Pancreas (tissue), 10 donors: ENCODE measurements around the gene SLC7A6. TPM values are rescaled to one million over a fixed set of nuclear protein-coding genes. Genes with fewer than 3 reads are reported as not detected.

Experiments
- ATAC-seq, 4 donors: fragments of 200-7000 bp; cut with Tn5 transposase; one replicate each; pipeline versions ENCODE4 v1.8.0 to v1.9.1; 2020; ENCODE audit warnings: mild to moderate bottlenecking in 4 of 4, moderate library complexity in 4 of 4
- DNase-seq, 6 donors: peaks; one replicate each; pipeline ENCODE4 v3.0.0-alpha.2; 2020
- FAIRE-seq: peaks from 2 replicates; lab custom pipeline; 2012; peaks lifted over from hg19 to GRCh38; lab: Jason Lieb, UNC
- H3K27ac ChIP-seq, 4 donors: fragments of 200-600 bp; sonication (generic); 1 replicate in 3 of 4; 2 replicates in 1 of 4; pipeline versions ENCODE4 v1.5.0 to v1.8.0; 2020
- H3K27me3 ChIP-seq, 4 donors: fragments of 200-600 bp; one replicate each; pipeline ENCODE4 v1.8.0; 2021
- H3K36me3 ChIP-seq, 3 donors: fragments of 200-600 bp; sonication (generic) in 1 of 3; one replicate each; pipeline versions ENCODE4 v1.5.0 to v1.8.0; 2020 to 2021
- H3K4me1 ChIP-seq, 3 donors: fragments of 200-600 bp; one replicate each; pipeline ENCODE4 v1.8.0; 2021
- H3K4me3 ChIP-seq, 4 donors: fragments of 200-600 bp; sonication (generic) in 2 of 4; one replicate each; pipeline versions ENCODE4 v1.5.0 to v1.8.0; 2020 to 2021
- H3K9me3 ChIP-seq, 4 donors: fragments of 200-600 bp; one replicate each; pipeline ENCODE4 v1.8.0; 2021
- WGBS, 2 donors: extraction: QIAGEN DNeasy Blood & Tissue Kit; methylation state at CpG; one replicate each; pipeline ENCODE4 v1.1.7; 2013; 5-methylcytosine and 5-hydroxymethylcytosine counted together
- intact Hi-C, 3 donors: fragments of 100-400 bp; cut with DNase I; formaldehyde crosslinking; loops; one replicate each; pipeline versions ENCODE4 v1.11.1 to v1.14.2; 2022
- polyA plus RNA-seq, 2 donors: library from polyadenylated mRNA; stranded (reverse); fragments of 200-250 nt; gene quantifications; one replicate each; pipeline ENCODE4 v1.2.3, GENCODE V29; 2013
- total RNA-seq, 6 donors: library from RNA; stranded (reverse); fragmentation: NEBNext Ultra II Directional in 4 of 6; extraction: Animal tissue kit (Norgen Biotek cat#: 25700) in 4 of 6; gene quantifications; one replicate each; pipeline versions ENCODE4 v1.2.1 to v1.2.4, GENCODE V29; 2021 to 2023
- TF ChIP-seq, protein P1 (sequence below), 4 donors: fragments of 200-600 bp; sonication (generic) in 3 of 4; IDR thresholded peaks; one replicate each; pipeline versions ENCODE4 v1.5.0 to v1.8.0; 2021; ENCODE audit warnings: antibody characterized with exemption in 4 of 4
- donor health status: healthy with polysubstance abuse.
- donor health status: DM: no; HTN: no; CAD: no; lungs with moderate emphysema.
- donor health status: DM: no; HTN: no; CAD: no.
- donor health status: control.
- donor health status: control.
- donor health status: Bipolar disorder and iron deficiency.
- donor health status: DM: yes; HTN: yes; CAD: no.
- donor health status: DM: no; HTN: no; CAD: no.
- donor health status: DM: no; HTN: no; CAD: no.
- donor health status: DM: yes; HTN: yes; CAD: no.

Gene SLC7A6
- total and polyA plus RNA-seq, 8 donors = 3.1 to 8.7 (median 5.4) TPM

DNA sequence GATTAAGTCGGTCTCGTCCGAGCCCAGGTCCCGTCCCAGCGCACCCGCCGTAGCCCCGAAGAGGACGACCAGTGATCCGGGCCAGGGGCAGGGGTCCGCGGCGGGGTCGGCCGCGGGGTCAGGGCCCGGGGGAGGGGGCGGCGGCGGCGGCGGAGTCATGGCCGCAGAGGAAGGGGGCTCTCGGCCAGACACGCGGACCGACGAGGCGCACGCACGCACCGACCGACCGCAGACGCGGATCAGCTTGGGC is 28.5 kb upstream of the SLC7A6 start, which contains the start of gene ESRP2:
Gene ESRP2 (minus strand): TSS at position 241 of the 250 bp plus-strand sequence. CDS start 82 bp downstream, at position 159.
- Histone ChIP-seq H3K36me3 (peaks cover 4 to 17% (median 16%) of the 10 kb centered on the region in 3 donors), H3K4me3 (peak within 1 kb of the TSS; percentile 47 to 86 (median 74)), H3K4me1 (peaks cover 8 to 26% (median 10%) of the 10 kb centered on the region in 3 donors), H3K27ac (peak within 1 kb of the TSS; percentile 83 to 99 (median 95)), H3K27me3 (no peaks in the 10 kb centered on the region), H3K9me3 (no peaks in the 10 kb centered on the region)
- ATAC-seq = no peak
- TF ChIP-seq, protein P1, sequence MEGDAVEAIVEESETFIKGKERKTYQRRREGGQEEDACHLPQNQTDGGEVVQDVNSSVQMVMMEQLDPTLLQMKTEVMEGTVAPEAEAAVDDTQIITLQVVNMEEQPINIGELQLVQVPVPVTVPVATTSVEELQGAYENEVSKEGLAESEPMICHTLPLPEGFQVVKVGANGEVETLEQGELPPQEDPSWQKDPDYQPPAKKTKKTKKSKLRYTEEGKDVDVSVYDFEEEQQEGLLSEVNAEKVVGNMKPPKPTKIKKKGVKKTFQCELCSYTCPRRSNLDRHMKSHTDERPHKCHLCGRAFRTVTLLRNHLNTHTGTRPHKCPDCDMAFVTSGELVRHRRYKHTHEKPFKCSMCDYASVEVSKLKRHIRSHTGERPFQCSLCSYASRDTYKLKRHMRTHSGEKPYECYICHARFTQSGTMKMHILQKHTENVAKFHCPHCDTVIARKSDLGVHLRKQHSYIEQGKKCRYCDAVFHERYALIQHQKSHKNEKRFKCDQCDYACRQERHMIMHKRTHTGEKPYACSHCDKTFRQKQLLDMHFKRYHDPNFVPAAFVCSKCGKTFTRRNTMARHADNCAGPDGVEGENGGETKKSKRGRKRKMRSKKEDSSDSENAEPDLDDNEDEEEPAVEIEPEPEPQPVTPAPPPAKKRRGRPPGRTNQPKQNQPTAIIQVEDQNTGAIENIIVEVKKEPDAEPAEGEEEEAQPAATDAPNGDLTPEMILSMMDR (IDR thresholded peaks at IDR 0.05) = no peak
- FAIRE-seq = no peak
- no peak for DNase-seq
- intact Hi-C loops = loop anchor here in 2 of 3 donors (5.0 to 10.0 kb wide), 3 partner anchors 51 to 251 kb away; partner anchors contain the start of genes DPEP3 (in 1 of the 2) and NFATC3 (in 1 of the 2)
- 2% methylated on average over 14 to 36 of the region's 36 CpGs for WGBS, 2 donors

DNA sequence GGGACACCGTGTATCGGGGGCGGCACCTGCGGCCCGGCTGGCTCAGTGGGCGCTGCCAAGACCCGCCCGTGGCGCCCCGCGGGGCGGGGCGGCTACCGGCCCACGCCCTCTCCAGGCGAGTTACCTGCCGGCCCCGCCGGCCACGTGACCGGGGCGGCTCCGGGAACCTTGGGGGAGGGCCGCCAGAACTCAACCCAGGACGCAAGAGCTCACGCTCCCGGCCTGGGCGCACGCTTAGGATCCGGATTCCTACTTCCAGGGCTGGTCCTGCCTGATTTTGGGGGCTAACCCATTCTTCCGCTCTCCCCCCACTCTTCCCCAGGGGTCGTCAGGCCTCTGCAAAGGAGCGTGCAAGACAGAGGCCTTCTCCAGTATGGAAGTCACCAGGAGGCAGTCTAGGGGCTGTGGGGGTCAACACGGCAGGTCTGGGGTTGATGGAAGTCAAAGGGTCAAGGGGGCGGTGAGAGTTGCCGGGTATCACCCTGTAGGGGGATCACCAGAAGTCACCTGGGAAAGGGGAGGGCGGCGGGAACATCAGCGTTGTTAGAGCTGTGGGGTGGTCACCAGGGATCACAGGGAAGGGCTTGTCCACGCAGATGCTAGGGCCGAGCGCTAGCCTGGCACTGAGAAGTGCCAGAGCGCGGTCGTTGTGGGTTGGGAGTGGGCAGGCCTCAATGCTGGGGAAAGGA is 28.0 kb upstream of the SLC7A6 start:
- Histone ChIP-seq H3K4me3 (peak overlapping the region; percentile 47 to 86 (median 74)), H3K27me3 (no peaks in the 10 kb centered on the region), H3K9me3 (no peaks in the 10 kb centered on the region), H3K36me3 (peaks cover 4 to 13% (median 11%) of the 10 kb centered on the region in 3 donors), H3K27ac (peak overlapping the region; percentile 83 to 99 (median 95)), H3K4me1 (peaks cover 8 to 26% (median 10%) of the 10 kb centered on the region in 3 donors)
- peak; percentile 46 to 65 (median 62) for ATAC-seq
- intact Hi-C loops = loop anchor here in 2 of 3 donors (5.0 to 10.0 kb wide), 3 partner anchors 51 to 251 kb away; partner anchors contain the start of genes DPEP3 (in 1 of the 2) and NFATC3 (in 1 of the 2)
- peak; percentile 89 to 97 (median 96) for DNase-seq
- no peak for FAIRE-seq
- 3% methylated on average over 29 to 45 of the region's 45 CpGs for WGBS, 2 donors
- TF ChIP-seq, protein P1 (IDR thresholded peaks at IDR 0.05) = no peak

DNA sequence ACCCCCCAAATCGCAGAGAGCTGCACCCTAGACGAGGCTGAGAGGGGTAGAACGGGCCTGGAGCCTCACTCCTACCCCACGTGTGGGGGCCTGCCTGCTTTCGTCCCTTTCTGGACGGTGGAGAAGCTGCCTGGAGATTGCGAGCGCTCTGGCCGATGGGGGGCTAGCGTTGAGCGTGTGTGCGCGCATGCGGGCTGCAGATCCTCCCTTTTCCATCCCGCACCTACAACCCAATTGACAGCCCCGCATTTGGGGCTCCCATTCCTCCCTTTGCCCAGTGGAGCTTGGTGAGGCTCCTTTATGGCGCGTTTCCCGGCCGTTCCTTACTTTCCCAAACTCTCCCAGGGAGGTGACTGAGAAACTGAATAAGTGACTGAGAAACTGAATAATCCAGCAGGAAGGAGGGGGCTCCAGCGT is 27.5 kb upstream of the SLC7A6 start:
- intact Hi-C loops = loop anchor here in 2 of 3 donors (5.0 to 10.0 kb wide), 3 partner anchors 50 to 252 kb away; partner anchors contain the start of genes DPEP3 (in 1 of the 2) and NFATC3 (in 1 of the 2)
- DNase-seq = peak in 2 of 6 donors; percentile 62 to 76
- peaks cover 8 to 26% (median 10%) of the 10 kb centered on the region in 3 donors for H3K4me1 ChIP-seq
- WGBS, 2 donors = 10% methylated on average over 21 of the region's 21 CpGs
- peak in 1 of 4 donors; percentile 0 for ATAC-seq
- no peak for FAIRE-seq
- H3K4me3 ChIP-seq = peak overlapping the region; percentile 34 to 86 (median 74)
- H3K9me3 ChIP-seq = no peaks in the 10 kb centered on the region
- H3K36me3 ChIP-seq = peaks cover 4 to 7% (median 6%) of the 10 kb centered on the region in 3 donors
- peak overlapping the region; percentile 83 to 99 (median 95) for H3K27ac ChIP-seq
- TF ChIP-seq, protein P1 (IDR thresholded peaks at IDR 0.05) = no peak
- H3K27me3 ChIP-seq = no peaks in the 10 kb centered on the region

DNA sequence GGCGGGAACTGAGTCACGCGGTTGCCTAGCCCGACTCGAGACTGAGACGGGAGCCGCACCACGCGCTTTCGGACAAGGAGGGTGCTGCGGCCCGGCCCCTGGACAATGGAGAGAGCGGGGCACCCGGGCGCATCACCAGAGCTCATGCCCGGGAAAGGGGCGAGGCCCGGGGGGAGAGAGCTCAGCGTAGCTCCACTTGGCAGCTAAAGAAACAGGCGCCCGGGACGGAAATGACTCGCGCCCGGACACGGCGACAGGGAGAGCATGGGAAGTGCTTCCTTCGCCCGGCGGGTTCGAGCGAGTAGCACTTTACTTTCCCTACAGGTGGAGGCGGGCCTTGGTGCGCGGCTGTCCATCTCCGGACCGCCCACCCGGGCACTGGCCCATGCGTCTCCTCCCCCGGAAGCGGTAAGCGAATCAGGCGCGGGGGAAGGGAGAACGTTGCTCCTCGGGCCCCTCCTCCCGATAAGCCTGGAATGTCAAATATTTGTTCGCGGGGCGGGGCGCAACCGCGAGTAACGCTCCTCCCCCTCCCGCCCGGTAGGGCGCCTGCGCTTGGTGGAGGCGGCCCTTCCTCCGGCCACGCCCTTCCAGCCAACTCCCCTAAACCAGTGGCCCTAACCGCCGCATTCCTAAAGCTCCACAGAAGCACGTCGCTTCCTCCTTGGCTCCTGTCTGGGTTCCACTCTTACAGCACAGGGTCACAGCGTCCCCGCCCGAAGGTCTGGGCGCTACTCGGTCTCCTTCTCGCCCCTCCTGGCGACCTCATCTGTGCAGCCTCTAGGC is 26.9 kb upstream of the SLC7A6 start:
- no peaks in the 10 kb centered on the region for H3K27me3 ChIP-seq
- intact Hi-C loops = loop anchor here in 2 of 3 donors (5.0 to 10.0 kb wide), 3 partner anchors 50 to 253 kb away; partner anchors contain the start of genes DPEP3 (in 1 of the 2) and NFATC3 (in 1 of the 2)
- H3K4me1 ChIP-seq = peaks cover 8 to 26% (median 10%) of the 10 kb centered on the region in 3 donors
- ATAC-seq = peak; percentile 61 to 81 (median 71)
- 0 to 1% methylated on average over 52 to 72 of the region's 72 CpGs for WGBS, 2 donors
- H3K9me3 ChIP-seq = no peaks in the 10 kb centered on the region
- TF ChIP-seq, protein P1 (IDR thresholded peaks at IDR 0.05) = no peak
- peak; percentile 78 for FAIRE-seq
- DNase-seq = peak; percentile 96 to 99 (median 99)
- peak overlapping the region; percentile 83 to 99 (median 95) for H3K27ac ChIP-seq
- H3K36me3 ChIP-seq = peaks cover 0 to 2% (median 1%) of the 10 kb centered on the region in 3 donors
- peak overlapping the region; percentile 34 to 86 (median 74) for H3K4me3 ChIP-seq
